ENCODE results near the gene CBR1. TPM values are rescaled to one million over a fixed set of nuclear protein-coding genes. Genes with fewer than 3 reads are reported as not detected.

Gene CBR1
- total and polyA plus RNA-seq, 3 experiments from 2014 or later = 37.6 to 39.3 (median 39.2) TPM

DNA sequence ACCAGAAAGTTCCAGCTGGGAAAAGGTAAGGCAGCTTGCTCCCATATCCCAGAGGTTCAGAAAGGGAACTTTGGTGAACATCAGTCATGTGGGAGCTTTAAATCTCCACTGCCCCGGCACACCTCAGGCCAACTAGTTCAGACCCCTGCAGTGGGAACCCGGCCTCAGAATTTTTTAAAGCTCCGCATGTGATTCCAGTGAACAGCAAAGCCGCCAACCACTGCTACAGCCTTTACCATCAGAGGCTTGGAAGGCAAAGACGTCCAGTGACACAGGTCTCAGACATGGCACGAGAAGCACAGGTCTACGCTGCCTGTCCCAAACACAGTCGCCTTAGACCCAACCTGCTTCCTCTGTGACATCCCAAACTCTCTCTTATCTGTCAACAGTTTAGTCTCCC is 40.5 kb upstream of the CBR1 start:
- no peak overlapping the region for H3K4me3 ChIP-seq (ENCODE audit: low read length)
- no peak for DNase-seq
- Mint-ChIP-seq H3K4me3 (no peak overlapping the region), H3K36me3 (peaks cover 0 to 4% (median 2%) of the 10 kb centered on the region in 3 donors), H3K9me3 (no peaks in the 10 kb centered on the region), H3K27ac (no peak overlapping the region), H3K4me1 (peaks cover 5 to 6% (median 6%) of the 10 kb centered on the region in 3 donors), H3K27me3 (no peaks in the 10 kb centered on the region)
- peaks cover 4% of the 10 kb centered on the region for H3K4me1 ChIP-seq (ENCODE audit: insufficient read depth, low read length)
- no peaks in the 10 kb centered on the region for H3K27me3 ChIP-seq (ENCODE audit: insufficient read depth, low read length, poor library complexity, severe bottlenecking)
- POLR2A ChIA-PET = no interaction called here
- CTCF ChIA-PET = interaction anchor here (0.9 to 5.2 kb wide), 4 partner anchors 32 to 1336 kb away, joined by 3 to 22 read pairs (median 9); partner anchors contain the start of gene CBR1
- no peak overlapping the region for H3K27ac ChIP-seq (ENCODE audit: low read depth, low read length)
- no peaks in the 10 kb centered on the region for H3K36me3 ChIP-seq (ENCODE audit: insufficient read depth, low read length)
- H3K9me3 ChIP-seq (ENCODE audit: low read length) = no peaks in the 10 kb centered on the region

DNA sequence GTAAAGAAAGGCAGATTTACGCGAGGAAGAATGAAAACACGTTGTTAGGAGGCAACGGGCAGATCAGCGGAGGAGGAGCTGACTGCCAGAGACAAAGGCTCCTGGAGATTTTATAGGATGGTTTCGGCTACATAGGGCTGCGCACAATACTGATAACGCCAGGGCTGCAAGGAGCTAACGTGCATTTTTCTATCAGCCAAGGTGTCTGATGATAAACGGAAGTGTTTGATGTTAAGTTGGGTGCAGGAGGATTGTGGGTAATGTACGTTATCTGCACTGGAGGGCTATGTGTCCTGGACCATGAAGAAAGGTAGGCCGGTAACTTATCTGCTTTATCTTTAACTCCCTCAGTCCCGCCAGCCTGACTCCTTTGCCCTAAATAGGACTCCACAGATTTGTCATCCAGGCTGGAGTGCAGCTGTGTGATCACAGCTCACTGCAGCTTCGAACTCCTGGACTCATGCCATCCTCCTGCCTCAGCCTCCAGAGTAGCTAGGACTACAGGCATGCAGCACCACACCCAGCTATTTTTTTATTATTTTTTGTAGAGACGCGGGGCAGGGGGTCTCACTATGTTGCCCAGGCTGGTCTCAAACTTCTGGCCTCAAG is 39.1 kb upstream of the CBR1 start:
- Histone ChIP-seq H3K36me3 (ENCODE audit: insufficient read depth, low read length) (peaks cover 5% of the 10 kb centered on the region), H3K9me3 (ENCODE audit: low read length) (no peaks in the 10 kb centered on the region), H3K4me1 (ENCODE audit: insufficient read depth, low read length) (peaks cover 4% of the 10 kb centered on the region), H3K4me3 (ENCODE audit: low read length) (no peak overlapping the region), H3K27me3 (ENCODE audit: insufficient read depth, low read length, poor library complexity, severe bottlenecking) (no peaks in the 10 kb centered on the region), H3K27ac (ENCODE audit: low read depth, low read length) (no peak overlapping the region)
- Mint-ChIP-seq H3K4me1 (peaks cover 5 to 6% (median 6%) of the 10 kb centered on the region in 3 donors), H3K9me3 (no peaks in the 10 kb centered on the region), H3K4me3 (no peak overlapping the region), H3K27me3 (no peaks in the 10 kb centered on the region), H3K27ac (no peak overlapping the region), H3K36me3 (peaks cover 3 to 18% (median 3%) of the 10 kb centered on the region in 3 donors)
- ChIA-PET CTCF (interaction anchor here (0.9 to 5.2 kb wide), 5 partner anchors 9 to 1337 kb away, joined by 3 to 22 read pairs (median 4); no protein-coding TSS in a partner anchor), POLR2A (no interaction called here)
- no peak for DNase-seq

DNA sequence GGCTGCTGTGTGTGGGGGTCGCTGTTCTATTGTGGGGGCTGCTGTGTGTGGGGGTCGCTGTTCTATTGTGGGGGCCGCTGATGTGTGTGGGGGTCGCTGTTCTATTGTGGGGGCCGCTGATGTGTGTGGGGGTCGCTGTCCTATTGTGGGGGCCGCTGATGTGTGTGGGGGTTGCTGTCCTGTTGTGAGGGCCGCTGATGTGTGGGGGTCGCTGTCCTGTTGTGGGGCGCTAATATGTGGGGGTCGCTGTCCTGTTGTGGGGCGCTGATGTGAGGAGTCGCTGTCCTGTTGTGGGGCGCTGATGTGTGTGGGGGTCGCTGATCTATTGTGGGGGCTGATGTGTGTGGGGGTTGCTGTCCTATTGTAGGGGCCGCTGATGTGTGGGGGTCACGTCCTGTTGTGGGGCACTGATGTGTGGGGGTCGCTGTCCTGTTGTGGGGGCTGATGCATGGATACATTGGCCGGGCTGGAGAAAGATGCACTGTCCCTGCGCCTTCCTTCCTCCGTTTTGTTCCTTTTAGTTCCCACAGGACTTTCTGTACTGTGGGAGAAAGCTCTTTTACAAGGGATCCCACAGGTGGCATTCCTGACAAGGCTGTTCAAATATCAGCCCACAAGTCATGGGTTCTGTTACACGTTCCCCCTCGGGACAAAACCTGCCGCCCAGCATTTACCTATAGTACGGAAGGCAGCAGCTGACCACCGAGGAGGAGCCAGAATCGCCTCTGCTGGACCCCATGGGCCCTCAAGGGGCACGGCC is 37.0 kb upstream of the CBR1 start:
- H3K36me3 Mint-ChIP-seq = peaks cover 4 to 34% (median 7%) of the 10 kb centered on the region in 3 donors
- no peak overlapping the region for H3K4me3 Mint-ChIP-seq
- H3K27ac Mint-ChIP-seq = no peak overlapping the region
- ChIA-PET POLR2A (no interaction called here), CTCF (no interaction called here)
- no peaks in the 10 kb centered on the region for H3K27me3 Mint-ChIP-seq
- Histone ChIP-seq H3K9me3 (ENCODE audit: low read length) (no peaks in the 10 kb centered on the region), H3K4me1 (ENCODE audit: insufficient read depth, low read length) (peaks cover 4% of the 10 kb centered on the region), H3K27me3 (ENCODE audit: insufficient read depth, low read length, poor library complexity, severe bottlenecking) (no peaks in the 10 kb centered on the region), H3K27ac (ENCODE audit: low read depth, low read length) (no peak overlapping the region), H3K36me3 (ENCODE audit: insufficient read depth, low read length) (peaks cover 5% of the 10 kb centered on the region), H3K4me3 (ENCODE audit: low read length) (no peak overlapping the region)
- H3K4me1 Mint-ChIP-seq = peaks cover 5 to 6% (median 6%) of the 10 kb centered on the region in 3 donors
- no peak for DNase-seq
- no peaks in the 10 kb centered on the region for H3K9me3 Mint-ChIP-seq

DNA sequence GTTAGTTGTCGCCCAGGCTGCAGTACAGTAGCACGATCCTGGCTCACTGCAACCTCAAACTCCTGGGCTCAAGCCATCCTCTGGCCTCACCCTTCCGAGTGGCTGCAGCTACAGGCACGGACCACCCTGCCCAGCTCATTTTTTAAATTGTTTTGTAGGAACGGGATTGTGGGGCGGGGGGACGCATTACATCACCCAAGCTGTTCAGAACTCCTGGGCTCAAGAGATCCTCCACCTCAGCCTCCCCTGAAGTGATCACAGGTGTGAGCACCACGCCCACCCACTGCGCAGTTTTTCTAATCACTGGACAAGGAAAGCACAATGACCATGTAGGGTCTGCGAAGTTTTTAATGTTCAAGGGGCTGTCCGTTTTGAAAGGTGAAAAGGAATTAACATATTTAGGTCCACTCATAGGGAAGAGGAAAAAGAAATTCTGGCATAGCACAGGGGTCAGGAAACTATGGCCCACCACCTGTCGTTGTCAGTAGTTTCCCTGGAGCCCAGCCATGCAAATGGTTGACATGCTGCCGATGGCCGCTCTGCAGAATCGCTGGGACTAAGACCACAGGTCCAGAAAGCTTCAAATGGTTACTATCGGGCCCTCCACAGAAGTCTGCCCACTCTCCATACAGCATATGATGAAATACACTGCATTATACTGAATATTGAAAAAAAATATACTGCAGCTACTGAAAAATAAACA is 35.5 kb upstream of the CBR1 start:
- Histone ChIP-seq H3K27me3 (ENCODE audit: insufficient read depth, low read length, poor library complexity, severe bottlenecking) (no peaks in the 10 kb centered on the region), H3K36me3 (ENCODE audit: insufficient read depth, low read length) (peaks cover 5% of the 10 kb centered on the region), H3K27ac (ENCODE audit: low read depth, low read length) (no peak overlapping the region), H3K4me1 (ENCODE audit: insufficient read depth, low read length) (no peaks in the 10 kb centered on the region), H3K4me3 (ENCODE audit: low read length) (no peak overlapping the region), H3K9me3 (ENCODE audit: low read length) (no peaks in the 10 kb centered on the region)
- ChIA-PET CTCF (interaction anchor here (1.0 kb wide), 1 partner anchor 17 kb away, joined by 3 read pairs; no protein-coding TSS in a partner anchor), POLR2A (no interaction called here)
- H3K9me3 Mint-ChIP-seq = no peaks in the 10 kb centered on the region
- H3K36me3 Mint-ChIP-seq = peaks cover 4 to 50% (median 21%) of the 10 kb centered on the region in 3 donors
- no peak overlapping the region for H3K4me3 Mint-ChIP-seq
- H3K27me3 Mint-ChIP-seq = no peaks in the 10 kb centered on the region
- peak overlapping the region in 1 of 8 donors; percentile 9 for H3K27ac Mint-ChIP-seq
- no peak for DNase-seq
- no peaks in the 10 kb centered on the region for H3K4me1 Mint-ChIP-seq

DNA sequence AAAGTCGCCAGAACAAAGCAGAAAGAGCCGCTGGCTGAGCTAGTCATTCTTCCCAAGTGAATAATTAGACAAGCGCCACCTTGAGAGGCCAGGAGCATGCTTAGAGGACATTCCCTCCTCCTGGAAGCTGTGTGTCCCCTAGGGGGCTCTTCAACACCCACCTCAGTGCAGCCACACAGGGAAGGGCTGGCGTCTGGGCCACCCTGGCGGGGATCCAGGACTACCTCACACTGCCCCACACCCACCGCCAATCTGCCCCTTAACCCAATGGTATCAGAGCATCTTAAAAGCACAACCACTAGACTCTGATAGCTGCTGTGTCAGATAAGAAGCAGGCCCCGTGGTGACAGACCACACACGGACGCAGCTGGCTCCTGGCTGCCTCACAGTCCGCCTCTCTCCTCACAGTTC is 34.4 kb upstream of the CBR1 start:
- H3K4me1 Mint-ChIP-seq = no peaks in the 10 kb centered on the region
- Histone ChIP-seq H3K4me1 (ENCODE audit: insufficient read depth, low read length) (no peaks in the 10 kb centered on the region), H3K27ac (ENCODE audit: low read depth, low read length) (no peak overlapping the region), H3K27me3 (ENCODE audit: insufficient read depth, low read length, poor library complexity, severe bottlenecking) (no peaks in the 10 kb centered on the region), H3K9me3 (ENCODE audit: low read length) (no peaks in the 10 kb centered on the region), H3K36me3 (ENCODE audit: insufficient read depth, low read length) (peaks cover 5% of the 10 kb centered on the region), H3K4me3 (ENCODE audit: low read length) (no peak overlapping the region)
- no peak overlapping the region for H3K27ac Mint-ChIP-seq
- ChIA-PET POLR2A (no interaction called here), CTCF (interaction anchor here (1.0 to 1.4 kb wide), 2 partner anchors 16 to 56 kb away, joined by 3 read pairs; no protein-coding TSS in a partner anchor)
- no peak overlapping the region for H3K4me3 Mint-ChIP-seq
- no peaks in the 10 kb centered on the region for H3K27me3 Mint-ChIP-seq
- peaks cover 4 to 59% (median 23%) of the 10 kb centered on the region in 3 donors for H3K36me3 Mint-ChIP-seq
- no peak for DNase-seq
- H3K9me3 Mint-ChIP-seq = no peaks in the 10 kb centered on the region

DNA sequence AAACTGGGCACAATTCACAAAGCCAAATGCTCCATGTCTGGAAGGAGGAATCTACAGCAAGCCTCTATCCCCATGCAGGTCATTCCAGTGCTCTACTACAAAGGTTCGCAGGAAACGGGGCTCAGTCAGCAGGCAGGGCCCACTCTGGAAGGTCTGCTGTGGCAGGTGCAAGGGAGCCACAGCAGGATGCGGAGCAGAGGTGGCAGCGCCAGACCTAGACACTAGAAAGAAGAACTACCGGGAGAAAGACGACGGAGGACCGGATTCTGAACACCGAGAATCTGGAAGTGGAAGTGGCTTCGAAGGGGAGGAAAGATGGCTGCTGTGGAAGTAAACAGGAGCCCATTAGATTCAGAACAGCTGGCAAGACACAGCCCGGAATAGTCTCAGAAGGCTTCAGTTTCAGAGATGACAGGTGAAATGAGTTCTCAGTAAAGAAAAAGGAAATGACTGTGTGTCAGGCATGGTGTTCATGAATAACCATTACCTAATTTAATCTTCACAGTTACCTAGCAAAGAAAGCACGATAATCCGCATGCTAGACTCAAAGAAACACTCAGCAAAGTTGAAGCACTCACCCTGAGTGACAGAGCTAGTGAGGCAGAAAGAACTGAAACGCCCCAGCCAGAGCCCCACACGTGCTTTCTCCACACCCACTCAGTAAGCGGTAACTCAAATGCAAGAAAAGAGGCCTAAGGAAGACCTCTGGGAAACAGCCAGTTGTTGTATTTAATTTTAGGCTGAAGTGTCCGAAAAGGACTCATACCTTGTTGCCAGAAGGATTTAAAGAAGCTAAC is 30.9 kb upstream of the CBR1 start:
- Mint-ChIP-seq H3K27ac (peak overlapping the region in 1 of 8 donors; percentile 77), H3K4me1 (no peaks in the 10 kb centered on the region), H3K9me3 (no peaks in the 10 kb centered on the region), H3K36me3 (peaks cover 8 to 81% (median 31%) of the 10 kb centered on the region in 3 donors), H3K4me3 (no peak overlapping the region), H3K27me3 (no peaks in the 10 kb centered on the region)
- H3K36me3 ChIP-seq (ENCODE audit: insufficient read depth, low read length) = peaks cover 17% of the 10 kb centered on the region
- no peaks in the 10 kb centered on the region for H3K9me3 ChIP-seq (ENCODE audit: low read length)
- no peaks in the 10 kb centered on the region for H3K4me1 ChIP-seq (ENCODE audit: insufficient read depth, low read length)
- ChIA-PET CTCF (interaction anchor here (1.2 kb wide), 1 partner anchor 74 kb away, joined by 3 read pairs; no protein-coding TSS in a partner anchor), POLR2A (no interaction called here)
- no peaks in the 10 kb centered on the region for H3K27me3 ChIP-seq (ENCODE audit: insufficient read depth, low read length, poor library complexity, severe bottlenecking)
- DNase-seq = no peak
- no peak overlapping the region for H3K27ac ChIP-seq (ENCODE audit: low read depth, low read length)
- H3K4me3 ChIP-seq (ENCODE audit: low read length) = no peak overlapping the region

DNA sequence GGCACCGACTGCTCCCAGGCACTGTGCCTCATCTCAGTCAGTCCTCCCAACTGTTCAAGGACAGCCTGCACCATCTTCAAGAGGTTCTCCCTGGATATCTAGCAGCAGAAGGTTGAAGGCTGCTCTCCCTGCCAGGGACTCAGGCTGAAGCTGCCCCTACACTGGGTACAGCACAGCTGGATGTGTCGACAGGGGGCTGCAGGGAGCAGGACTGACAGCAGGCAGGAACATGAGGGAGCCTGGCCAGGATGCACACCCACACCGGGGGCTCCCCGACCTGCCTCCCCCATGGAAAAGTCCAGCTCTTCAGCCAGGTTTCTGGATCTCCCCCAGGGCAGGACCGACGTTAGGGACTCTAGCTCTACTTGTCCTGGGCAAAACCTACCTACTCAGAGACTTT is 30.0 kb upstream of the CBR1 start:
- no peaks in the 10 kb centered on the region for H3K9me3 Mint-ChIP-seq
- Histone ChIP-seq H3K4me1 (ENCODE audit: insufficient read depth, low read length) (no peaks in the 10 kb centered on the region), H3K27me3 (ENCODE audit: insufficient read depth, low read length, poor library complexity, severe bottlenecking) (no peaks in the 10 kb centered on the region), H3K4me3 (ENCODE audit: low read length) (no peak overlapping the region), H3K36me3 (ENCODE audit: insufficient read depth, low read length) (peaks cover 22% of the 10 kb centered on the region), H3K27ac (ENCODE audit: low read depth, low read length) (no peak overlapping the region), H3K9me3 (ENCODE audit: low read length) (no peaks in the 10 kb centered on the region)
- peak overlapping the region in 1 of 8 donors; percentile 3 for H3K27ac Mint-ChIP-seq
- H3K4me1 Mint-ChIP-seq = no peaks in the 10 kb centered on the region
- H3K27me3 Mint-ChIP-seq = no peaks in the 10 kb centered on the region
- ChIA-PET POLR2A (no interaction called here), CTCF (interaction anchor here (0.6 to 1.4 kb wide), 3 partner anchors 15 to 787 kb away, joined by 3 read pairs; no protein-coding TSS in a partner anchor)
- no peak overlapping the region for H3K4me3 Mint-ChIP-seq
- peaks cover 8 to 84% (median 40%) of the 10 kb centered on the region in 3 donors for H3K36me3 Mint-ChIP-seq
- no peak for DNase-seq

Data from CD8-positive, alpha-beta memory T cell (primary cell).